ENCODE data around the gene DCLRE1C.

DNA sequence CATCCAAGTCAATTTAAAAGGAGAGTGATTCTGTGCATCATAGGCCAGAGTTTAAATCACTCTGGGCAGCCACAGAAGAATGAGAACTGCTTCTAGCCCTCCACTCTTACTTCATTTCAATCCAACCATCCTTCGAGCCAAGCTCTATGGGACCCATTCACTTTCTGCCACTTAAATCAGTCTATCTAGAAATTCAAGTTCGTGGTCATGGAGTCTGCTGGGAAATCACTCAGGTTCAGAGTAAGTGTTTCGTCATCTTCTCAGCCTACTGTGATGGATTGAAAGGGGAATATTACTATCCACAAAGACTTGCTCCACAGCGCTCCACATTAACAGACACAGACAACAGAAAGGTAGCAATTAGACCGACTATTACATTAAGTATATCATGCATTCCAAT, 4.6 kb downstream of the DCLRE1C start:
- TF ChIP-seq, protein P1, sequence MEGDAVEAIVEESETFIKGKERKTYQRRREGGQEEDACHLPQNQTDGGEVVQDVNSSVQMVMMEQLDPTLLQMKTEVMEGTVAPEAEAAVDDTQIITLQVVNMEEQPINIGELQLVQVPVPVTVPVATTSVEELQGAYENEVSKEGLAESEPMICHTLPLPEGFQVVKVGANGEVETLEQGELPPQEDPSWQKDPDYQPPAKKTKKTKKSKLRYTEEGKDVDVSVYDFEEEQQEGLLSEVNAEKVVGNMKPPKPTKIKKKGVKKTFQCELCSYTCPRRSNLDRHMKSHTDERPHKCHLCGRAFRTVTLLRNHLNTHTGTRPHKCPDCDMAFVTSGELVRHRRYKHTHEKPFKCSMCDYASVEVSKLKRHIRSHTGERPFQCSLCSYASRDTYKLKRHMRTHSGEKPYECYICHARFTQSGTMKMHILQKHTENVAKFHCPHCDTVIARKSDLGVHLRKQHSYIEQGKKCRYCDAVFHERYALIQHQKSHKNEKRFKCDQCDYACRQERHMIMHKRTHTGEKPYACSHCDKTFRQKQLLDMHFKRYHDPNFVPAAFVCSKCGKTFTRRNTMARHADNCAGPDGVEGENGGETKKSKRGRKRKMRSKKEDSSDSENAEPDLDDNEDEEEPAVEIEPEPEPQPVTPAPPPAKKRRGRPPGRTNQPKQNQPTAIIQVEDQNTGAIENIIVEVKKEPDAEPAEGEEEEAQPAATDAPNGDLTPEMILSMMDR (IDR thresholded peaks at IDR 0.05): no peak
- no peak for TF ChIP-seq POLR2A (IDR thresholded peaks at IDR 0.05)
